ENCODE measurements around the gene LNX2.

Gene LNX2

GRCh38 chr13:27654816-27655215 is 34.5 kb upstream of the LNX2 start:
- no peak for TF ChIP-seq CTCF (conservative IDR thresholded peaks at IDR 0.05; ENCODE audit: low read length)
- Histone ChIP-seq H3K79me2 (ENCODE audit: insufficient read depth, low read length) (no peaks in the 10 kb centered on the region; the same call in 1 of the 2 replicates), H3K4me1 (ENCODE audit: insufficient read depth, low read length, poor library complexity, severe bottlenecking) (no peaks in the 10 kb centered on the region), H3K9me2 (replicated peaks; ENCODE audit: low read depth, low read length) (no peaks in the 10 kb centered on the region), H4K20me1 (ENCODE audit: insufficient read depth, low read length, poor library complexity, severe bottlenecking) (no peaks in the 10 kb centered on the region), H3K4me2 (ENCODE audit: low read depth, low read length, poor library complexity, severe bottlenecking) (no peak overlapping the region), H3K9me3 (ENCODE audit: insufficient read depth, low read depth, low read length) (peaks cover 15% of the 10 kb centered on the region), H3F3A (ENCODE audit: low read depth) (no peaks in the 10 kb centered on the region), H3K36me3 (ENCODE audit: insufficient read depth, low read length) (peaks cover 35% of the 10 kb centered on the region), H3K4me3 (ENCODE audit: low read length, poor library complexity, severe bottlenecking) (no peak overlapping the region), H2AFZ (ENCODE audit: low read length) (no peak overlapping the region), H3K27me3 (ENCODE audit: insufficient read depth, low read length, poor library complexity, severe bottlenecking) (no peaks in the 10 kb centered on the region), H3K9ac (ENCODE audit: low read depth, low read length, poor library complexity, severe bottlenecking) (no peak overlapping the region)

- H2AFZ ChIP-seq (ENCODE audit: low read length) = no peak overlapping the region
- no peak for TF ChIP-seq EZH2phosphoT487 (IDR thresholded peaks at IDR 0.05; ENCODE audit: borderline replicate concordance)
- TF ChIP-seq CTCF (conservative IDR thresholded peaks at IDR 0.05; ENCODE audit: low read length) = no peak
- H4K20me1 ChIP-seq (ENCODE audit: insufficient read depth, low read length, poor library complexity, severe bottlenecking) = no peaks in the 10 kb centered on the region
- H3K27me3 ChIP-seq (ENCODE audit: insufficient read depth, low read length, poor library complexity, severe bottlenecking) = no peaks in the 10 kb centered on the region
- H3K4me2 ChIP-seq (ENCODE audit: low read depth, low read length, poor library complexity, severe bottlenecking) = no peak overlapping the region
- no peaks in the 10 kb centered on the region for H3K4me1 ChIP-seq (ENCODE audit: insufficient read depth, low read length, poor library complexity, severe bottlenecking)
- no peaks in the 10 kb centered on the region for H3F3A ChIP-seq (ENCODE audit: low read depth)
- H3K36me3 ChIP-seq (ENCODE audit: insufficient read depth, low read length) = peaks cover 42% of the 10 kb centered on the region
- H3K9ac ChIP-seq (ENCODE audit: low read depth, low read length, poor library complexity, severe bottlenecking) = no peak overlapping the region
- peaks cover 20% of the 10 kb centered on the region for H3K9me3 ChIP-seq (ENCODE audit: insufficient read depth, low read depth, low read length)
- no peaks in the 10 kb centered on the region for H3K9me2 ChIP-seq (replicated peaks; ENCODE audit: low read depth, low read length)
- no peak overlapping the region for H3K4me3 ChIP-seq (ENCODE audit: low read length, poor library complexity, severe bottlenecking)
- no peaks in the 10 kb centered on the region for H3K79me2 ChIP-seq (ENCODE audit: insufficient read depth, low read length)
Measured at GRCh38 chr13:27654059-27654458, 33.7 kb upstream of the LNX2 start.

GRCh38 chr13:27650312-27650711 is 30.0 kb upstream of the LNX2 start:
- TF ChIP-seq CTCF (conservative IDR thresholded peaks at IDR 0.05; ENCODE audit: low read length) (no peak), EZH2phosphoT487 (IDR thresholded peaks at IDR 0.05; ENCODE audit: borderline replicate concordance) (no peak)
- Histone ChIP-seq H3K27me3 (ENCODE audit: insufficient read depth, low read length, poor library complexity, severe bottlenecking) (no peaks in the 10 kb centered on the region), H3K4me2 (ENCODE audit: low read depth, low read length, poor library complexity, severe bottlenecking) (no peak overlapping the region), H3K9me2 (replicated peaks; ENCODE audit: low read depth, low read length) (no peaks in the 10 kb centered on the region), H3K4me3 (ENCODE audit: low read length, poor library complexity, severe bottlenecking) (no peak overlapping the region), H3K9me3 (ENCODE audit: insufficient read depth, low read depth, low read length) (peaks cover 24% of the 10 kb centered on the region), H3K4me1 (ENCODE audit: insufficient read depth, low read length, poor library complexity, severe bottlenecking) (no peaks in the 10 kb centered on the region), H3K79me2 (ENCODE audit: insufficient read depth, low read length) (peaks cover 4% of the 10 kb centered on the region; the same call in 1 of the 2 replicates), H3K36me3 (ENCODE audit: insufficient read depth, low read length) (peaks cover 49% of the 10 kb centered on the region), H2AFZ (ENCODE audit: low read length) (no peak overlapping the region), H3K9ac (ENCODE audit: low read depth, low read length, poor library complexity, severe bottlenecking) (no peak overlapping the region), H3F3A (ENCODE audit: low read depth) (no peaks in the 10 kb centered on the region), H4K20me1 (ENCODE audit: insufficient read depth, low read length, poor library complexity, severe bottlenecking) (no peaks in the 10 kb centered on the region)

Data from Loucy (cell line).